Liver (tissue), 3 donors: ENCODE results near the gene ZNF175.

Experiments used
- EGR1 ChIP-seq, 2 donors: IDR thresholded peaks; 2 replicates each; pipeline ENCODE4 v1.6.1; 2016 to 2018; ENCODE audit warnings: antibody characterized with exemption in 2 of 2, low read depth in 2 of 2
- GABPA ChIP-seq, 2 donors: IDR thresholded peaks in 1 of 2; conservative IDR thresholded peaks in 1 of 2; 2 replicates each; pipeline ENCODE4 v1.6.1; 2016; ENCODE audit warnings: antibody characterized with exemption in 2 of 2, mild to moderate bottlenecking in 1 of 2, moderate library complexity in 1 of 2
- RAD21 ChIP-seq, 2 donors: IDR thresholded peaks; 2 replicates each; pipeline ENCODE4 v1.6.1; 2016; ENCODE audit warnings: antibody characterized with exemption in 2 of 2, mild to moderate bottlenecking in 2 of 2
- TF ChIP-seq, protein P1 (sequence below): fragments of 150-350 bp; IDR thresholded peaks from 2 replicates; pipeline ENCODE4 v1.5.1; 2017; ENCODE audit warnings: improper control_type of control experiment, low read depth, low read length; ENCODE audit not compliant: missing input control
- TF ChIP-seq, protein P2 (sequence below): IDR thresholded peaks from 2 replicates; pipeline ENCODE4 v1.6.1; 2016; ENCODE audit warnings: antibody characterized with exemption, mild to moderate bottlenecking
- TF ChIP-seq, protein P3 (sequence below): IDR thresholded peaks from 2 replicates; pipeline ENCODE4 v1.6.1; 2016; ENCODE audit warnings: antibody characterized with exemption
- donor health status: healthy.
- donor health status: healthy.

DNA sequence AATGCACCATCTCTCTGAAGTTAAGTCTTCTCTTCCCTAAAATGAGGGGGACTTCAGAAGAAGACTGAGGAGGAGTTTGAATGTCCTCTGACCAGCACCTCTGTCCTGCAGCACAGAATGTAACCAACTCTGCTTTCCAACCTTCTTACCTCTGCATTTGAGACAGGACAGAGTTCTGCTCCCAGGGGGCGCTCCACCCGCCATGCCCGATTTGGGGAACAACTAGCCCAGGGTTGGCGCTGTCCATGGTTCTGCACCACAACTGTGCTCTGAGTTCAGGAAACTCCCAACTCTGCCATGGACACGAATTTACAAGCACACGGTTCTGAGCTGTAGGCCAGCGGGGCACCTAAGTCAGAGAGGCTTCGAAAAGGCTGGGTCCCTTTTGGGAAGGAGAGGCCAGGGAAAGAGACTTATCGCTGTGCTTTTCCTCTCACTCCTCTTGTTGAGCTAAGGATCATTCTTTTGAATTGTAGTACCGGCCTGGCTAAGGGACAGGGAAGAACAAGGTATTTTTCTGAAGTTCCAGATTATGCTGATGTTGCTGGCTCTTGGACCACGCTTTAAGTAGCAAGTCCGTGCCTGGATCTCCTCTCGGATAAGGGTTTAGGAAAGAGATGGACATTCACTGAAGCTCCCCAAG, 37.0 kb downstream of the ZNF175 start:
- TF ChIP-seq, protein P1, sequence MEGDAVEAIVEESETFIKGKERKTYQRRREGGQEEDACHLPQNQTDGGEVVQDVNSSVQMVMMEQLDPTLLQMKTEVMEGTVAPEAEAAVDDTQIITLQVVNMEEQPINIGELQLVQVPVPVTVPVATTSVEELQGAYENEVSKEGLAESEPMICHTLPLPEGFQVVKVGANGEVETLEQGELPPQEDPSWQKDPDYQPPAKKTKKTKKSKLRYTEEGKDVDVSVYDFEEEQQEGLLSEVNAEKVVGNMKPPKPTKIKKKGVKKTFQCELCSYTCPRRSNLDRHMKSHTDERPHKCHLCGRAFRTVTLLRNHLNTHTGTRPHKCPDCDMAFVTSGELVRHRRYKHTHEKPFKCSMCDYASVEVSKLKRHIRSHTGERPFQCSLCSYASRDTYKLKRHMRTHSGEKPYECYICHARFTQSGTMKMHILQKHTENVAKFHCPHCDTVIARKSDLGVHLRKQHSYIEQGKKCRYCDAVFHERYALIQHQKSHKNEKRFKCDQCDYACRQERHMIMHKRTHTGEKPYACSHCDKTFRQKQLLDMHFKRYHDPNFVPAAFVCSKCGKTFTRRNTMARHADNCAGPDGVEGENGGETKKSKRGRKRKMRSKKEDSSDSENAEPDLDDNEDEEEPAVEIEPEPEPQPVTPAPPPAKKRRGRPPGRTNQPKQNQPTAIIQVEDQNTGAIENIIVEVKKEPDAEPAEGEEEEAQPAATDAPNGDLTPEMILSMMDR = peak; percentile 36
- TF ChIP-seq, protein P2, sequence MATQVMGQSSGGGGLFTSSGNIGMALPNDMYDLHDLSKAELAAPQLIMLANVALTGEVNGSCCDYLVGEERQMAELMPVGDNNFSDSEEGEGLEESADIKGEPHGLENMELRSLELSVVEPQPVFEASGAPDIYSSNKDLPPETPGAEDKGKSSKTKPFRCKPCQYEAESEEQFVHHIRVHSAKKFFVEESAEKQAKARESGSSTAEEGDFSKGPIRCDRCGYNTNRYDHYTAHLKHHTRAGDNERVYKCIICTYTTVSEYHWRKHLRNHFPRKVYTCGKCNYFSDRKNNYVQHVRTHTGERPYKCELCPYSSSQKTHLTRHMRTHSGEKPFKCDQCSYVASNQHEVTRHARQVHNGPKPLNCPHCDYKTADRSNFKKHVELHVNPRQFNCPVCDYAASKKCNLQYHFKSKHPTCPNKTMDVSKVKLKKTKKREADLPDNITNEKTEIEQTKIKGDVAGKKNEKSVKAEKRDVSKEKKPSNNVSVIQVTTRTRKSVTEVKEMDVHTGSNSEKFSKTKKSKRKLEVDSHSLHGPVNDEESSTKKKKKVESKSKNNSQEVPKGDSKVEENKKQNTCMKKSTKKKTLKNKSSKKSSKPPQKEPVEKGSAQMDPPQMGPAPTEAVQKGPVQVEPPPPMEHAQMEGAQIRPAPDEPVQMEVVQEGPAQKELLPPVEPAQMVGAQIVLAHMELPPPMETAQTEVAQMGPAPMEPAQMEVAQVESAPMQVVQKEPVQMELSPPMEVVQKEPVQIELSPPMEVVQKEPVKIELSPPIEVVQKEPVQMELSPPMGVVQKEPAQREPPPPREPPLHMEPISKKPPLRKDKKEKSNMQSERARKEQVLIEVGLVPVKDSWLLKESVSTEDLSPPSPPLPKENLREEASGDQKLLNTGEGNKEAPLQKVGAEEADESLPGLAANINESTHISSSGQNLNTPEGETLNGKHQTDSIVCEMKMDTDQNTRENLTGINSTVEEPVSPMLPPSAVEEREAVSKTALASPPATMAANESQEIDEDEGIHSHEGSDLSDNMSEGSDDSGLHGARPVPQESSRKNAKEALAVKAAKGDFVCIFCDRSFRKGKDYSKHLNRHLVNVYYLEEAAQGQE = peak; percentile 99
- TF ChIP-seq, protein P3, sequence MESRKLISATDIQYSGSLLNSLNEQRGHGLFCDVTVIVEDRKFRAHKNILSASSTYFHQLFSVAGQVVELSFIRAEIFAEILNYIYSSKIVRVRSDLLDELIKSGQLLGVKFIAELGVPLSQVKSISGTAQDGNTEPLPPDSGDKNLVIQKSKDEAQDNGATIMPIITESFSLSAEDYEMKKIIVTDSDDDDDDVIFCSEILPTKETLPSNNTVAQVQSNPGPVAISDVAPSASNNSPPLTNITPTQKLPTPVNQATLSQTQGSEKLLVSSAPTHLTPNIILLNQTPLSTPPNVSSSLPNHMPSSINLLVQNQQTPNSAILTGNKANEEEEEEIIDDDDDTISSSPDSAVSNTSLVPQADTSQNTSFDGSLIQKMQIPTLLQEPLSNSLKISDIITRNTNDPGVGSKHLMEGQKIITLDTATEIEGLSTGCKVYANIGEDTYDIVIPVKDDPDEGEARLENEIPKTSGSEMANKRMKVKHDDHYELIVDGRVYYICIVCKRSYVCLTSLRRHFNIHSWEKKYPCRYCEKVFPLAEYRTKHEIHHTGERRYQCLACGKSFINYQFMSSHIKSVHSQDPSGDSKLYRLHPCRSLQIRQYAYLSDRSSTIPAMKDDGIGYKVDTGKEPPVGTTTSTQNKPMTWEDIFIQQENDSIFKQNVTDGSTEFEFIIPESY = no peak
- TF ChIP-seq GABPA (IDR thresholded peaks at IDR 0.05 in 1 of 2, conservative IDR thresholded peaks at IDR 0.05 in 1 of 2) (no peak), RAD21 (IDR thresholded peaks at IDR 0.05) (peak; percentile 45 to 65), EGR1 (IDR thresholded peaks at IDR 0.05; ENCODE audit: low read depth in 2 of 2) (no peak)
